Trophoblast cell (in vitro differentiated cells and primary cell): ENCODE data around the gene KANSL3.

Source experiments
- DNase-seq, 2 donors: peaks; one replicate each; pipeline ENCODE4 v3.0.0-alpha.2; 2016
- H2AFZ ChIP-seq: 2 replicates; pipeline ENCODE4 v1.6.1; 2013; ENCODE audit warnings: low read length, moderate library complexity, mild to moderate bottlenecking; ENCODE audit not compliant: insufficient read depth, poor library complexity
- H2AK5ac ChIP-seq: 2 replicates; pipeline ENCODE4 v1.6.1; 2013; ENCODE audit warnings: mild to moderate bottlenecking, low read length
- H2BK120ac ChIP-seq: 2 replicates; pipeline ENCODE4 v1.6.1; 2013; ENCODE audit warnings: low read length, mild to moderate bottlenecking, moderate library complexity; ENCODE audit not compliant: insufficient read depth, poor library complexity
- H2BK12ac ChIP-seq: 2 replicates; pipeline ENCODE4 v1.6.1; 2013; ENCODE audit warnings: mild to moderate bottlenecking, low read length, moderate library complexity
- H2BK5ac ChIP-seq: 2 replicates; pipeline ENCODE4 v1.6.1; 2013; ENCODE audit warnings: low read length, low read depth, moderate library complexity, mild to moderate bottlenecking; ENCODE audit not compliant: poor library complexity
- H3K14ac ChIP-seq: 2 replicates; pipeline ENCODE4 v1.6.1; 2013; ENCODE audit warnings: mild to moderate bottlenecking, low read length
- H3K18ac ChIP-seq: 2 replicates; pipeline ENCODE4 v1.6.1; 2013; ENCODE audit warnings: mild to moderate bottlenecking, low read length
- H3K23ac ChIP-seq: 2 replicates; pipeline ENCODE4 v1.6.1; 2013; ENCODE audit warnings: low read length
- H3K27ac ChIP-seq: 2 replicates; pipeline ENCODE4 v1.5.1; 2013; ENCODE audit warnings: low read depth, mild to moderate bottlenecking, inconsistent platforms, low read length, moderate library complexity
- H3K27me3 ChIP-seq: 2 replicates; pipeline ENCODE4 v1.6.1; 2013; ENCODE audit warnings: inconsistent platforms, mild to moderate bottlenecking, low read length, moderate library complexity; ENCODE audit not compliant: insufficient read depth
- H3K36me3 ChIP-seq, 2 experiments: 1 replicate in 1 of 2; 2 replicates in 1 of 2; pipeline ENCODE4 v1.6.1; 2013; ENCODE audit warnings: low read length in 2 of 2, mild to moderate bottlenecking in 2 of 2, moderate library complexity in 1 of 2; ENCODE audit not compliant: insufficient read depth in 2 of 2, control insufficient read depth in 1 of 2
- H3K4ac ChIP-seq: 2 replicates; pipeline ENCODE4 v1.6.1; 2013; ENCODE audit warnings: low read depth, mild to moderate bottlenecking, low read length, moderate library complexity
- H3K4me1 ChIP-seq, 2 experiments: 1 replicate in 1 of 2; 2 replicates in 1 of 2; pipeline ENCODE4 v1.6.1; 2013; ENCODE audit warnings: low read length in 2 of 2, mild to moderate bottlenecking in 2 of 2, moderate library complexity in 1 of 2; ENCODE audit not compliant: insufficient read depth in 2 of 2, control insufficient read depth in 1 of 2
- H3K4me2 ChIP-seq: 2 replicates; pipeline ENCODE4 v1.6.1; 2013; ENCODE audit warnings: inconsistent platforms, mild to moderate bottlenecking, low read length, moderate library complexity
- H3K4me3 ChIP-seq: 2 replicates; pipeline ENCODE4 v1.5.1; 2013; ENCODE audit warnings: mild to moderate bottlenecking, low read depth, low read length, inconsistent platforms
- H3K79me1 ChIP-seq: one replicate; pipeline ENCODE4 v1.6.1; 2013; ENCODE audit warnings: low read length
- H3K79me2 ChIP-seq: 2 replicates; pipeline ENCODE4 v1.6.1; 2013; ENCODE audit warnings: low read length, mild to moderate bottlenecking; ENCODE audit not compliant: control insufficient read depth, insufficient read depth, poor library complexity
- H3K9ac ChIP-seq: 2 replicates; pipeline ENCODE4 v1.6.1; 2013; ENCODE audit warnings: mild to moderate bottlenecking, low read length
- H3K9me3 ChIP-seq: 2 replicates; pipeline ENCODE4 v1.6.1; 2013; ENCODE audit warnings: low read depth, mild to moderate bottlenecking, control low read depth, inconsistent platforms, low read length; ENCODE audit not compliant: insufficient read depth
- H4K12ac ChIP-seq: 2 replicates; pipeline ENCODE4 v1.6.1; 2013; ENCODE audit warnings: low read depth, mild to moderate bottlenecking, low read length, moderate library complexity
- H4K8ac ChIP-seq: 2 replicates; pipeline ENCODE4 v1.6.1; 2013; ENCODE audit warnings: low read depth, mild to moderate bottlenecking, low read length, moderate library complexity
- H4K91ac ChIP-seq: one replicate; pipeline ENCODE4 v1.6.1; 2013; ENCODE audit warnings: low read depth, mild to moderate bottlenecking, low read length, moderate library complexity
- WGBS: extraction: QIAGEN DNeasy Blood & Tissue Kit; methylation state at CpG from one replicate; pipeline ENCODE4 v1.1.7; 2013; ENCODE audit warnings: missing lambda C conversion rate; ENCODE audit not compliant: insufficient read length, insufficient coverage; ENCODE audit errors: extremely low coverage; 5-methylcytosine and 5-hydroxymethylcytosine counted together

KANSL3 gene

GRCh38 chr2:96616128-96616527, 22.0 kb downstream of the KANSL3 start:
- no peak overlapping the region for H3K4me2 ChIP-seq
- H3K4me3 ChIP-seq: no peak overlapping the region
- no peak overlapping the region for H3K14ac ChIP-seq
- no peak overlapping the region for H2AFZ ChIP-seq
- H2BK5ac ChIP-seq: no peak overlapping the region
- no peaks in the 10 kb centered on the region for H3K4me1 ChIP-seq
- no peak overlapping the region for H2BK120ac ChIP-seq
- H2BK12ac ChIP-seq: no peak overlapping the region
- no peaks in the 10 kb centered on the region for H3K79me1 ChIP-seq
- no peaks in the 10 kb centered on the region for H3K27me3 ChIP-seq
- H3K9ac ChIP-seq: no peak overlapping the region
- no peak for DNase-seq
- no peak overlapping the region for H4K91ac ChIP-seq
- H3K4ac ChIP-seq: no peak overlapping the region
- peaks cover 26 to 35% of the 10 kb centered on the region in 2 experiments for H3K36me3 ChIP-seq
- no peak overlapping the region for H4K8ac ChIP-seq
- H3K27ac ChIP-seq: no peak overlapping the region
- H3K9me3 ChIP-seq: no peaks in the 10 kb centered on the region
- no peak overlapping the region for H2AK5ac ChIP-seq
- no peak overlapping the region for H4K12ac ChIP-seq
- no peaks in the 10 kb centered on the region for H3K79me2 ChIP-seq
- no peak overlapping the region for H3K18ac ChIP-seq
- WGBS: no CpG with 5 or more reads among the region's 1 CpG
- no peak overlapping the region for H3K23ac ChIP-seq

DNA sequence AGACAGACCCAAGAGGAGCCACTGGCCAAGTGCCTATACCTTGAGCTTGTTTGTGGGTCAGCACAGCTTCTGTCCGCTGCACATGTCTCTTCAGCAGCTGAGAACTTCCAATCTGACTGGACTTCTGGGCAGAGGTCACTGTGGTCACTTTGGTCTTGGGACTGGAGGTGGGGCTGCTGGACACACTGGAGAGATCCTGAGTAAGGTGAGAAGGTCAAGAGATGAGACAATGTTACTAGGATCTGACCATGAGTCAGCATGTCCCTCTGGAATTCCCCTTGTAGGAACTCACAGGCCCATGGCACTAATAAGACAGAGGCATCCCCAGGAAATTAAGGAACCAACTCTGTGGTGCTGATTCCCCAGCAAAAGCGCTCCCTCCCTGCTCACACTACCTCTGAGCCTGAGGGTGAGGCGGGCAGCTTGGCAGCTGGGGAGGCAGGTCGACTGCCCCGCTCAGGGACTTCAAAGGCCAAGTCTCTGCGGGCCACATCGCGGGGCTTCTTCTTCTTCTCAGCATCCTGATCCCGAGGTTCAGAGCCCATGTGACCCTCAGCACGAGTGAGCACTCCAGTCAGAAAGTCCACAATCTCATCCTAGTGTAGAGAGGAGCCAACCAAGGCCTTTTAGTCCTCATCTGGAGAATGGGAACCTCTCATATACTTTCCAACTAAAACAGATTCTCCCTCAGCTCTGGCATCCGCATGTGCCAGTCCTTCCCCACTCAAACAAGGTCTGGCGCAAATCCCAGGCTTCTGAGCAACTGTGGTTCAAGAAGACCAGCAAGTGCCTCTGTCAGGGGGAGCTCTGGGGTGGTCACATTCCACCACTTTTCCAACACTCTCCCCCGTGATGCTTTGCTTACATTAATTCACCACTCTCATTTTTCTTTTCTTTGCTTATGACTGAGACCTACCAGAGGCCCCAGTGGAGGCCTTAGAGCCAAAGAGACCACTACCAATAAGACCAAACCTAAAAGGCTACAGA, 29.4 kb downstream of the KANSL3 start:
- Histone ChIP-seq H4K91ac (no peak overlapping the region), H2AFZ (no peak overlapping the region), H3K27ac (no peak overlapping the region), H2BK12ac (peak overlapping the region; percentile 41), H3K4ac (no peak overlapping the region), H2BK5ac (no peak overlapping the region), H3K4me3 (no peak overlapping the region), H2AK5ac (no peak overlapping the region), H3K14ac (no peak overlapping the region), H3K79me2 (no peaks in the 10 kb centered on the region), H3K36me3 (peaks cover 53 to 79% of the 10 kb centered on the region in 2 experiments), H3K4me2 (no peak overlapping the region), H4K12ac (peak overlapping the region; percentile 15), H3K9ac (no peak overlapping the region), H3K79me1 (no peaks in the 10 kb centered on the region), H3K18ac (no peak overlapping the region), H3K23ac (no peak overlapping the region), H4K8ac (no peak overlapping the region), H3K9me3 (no peaks in the 10 kb centered on the region), H3K4me1 (peaks cover 3 to 7% of the 10 kb centered on the region in 2 experiments), H3K27me3 (no peaks in the 10 kb centered on the region), H2BK120ac (peak overlapping the region; percentile 28)
- no CpG with 5 or more reads among the region's 13 CpGs for whole genome bisulfite sequencing
- peak in 1 of 2 donors; percentile 35 for DNase-seq

DNA sequence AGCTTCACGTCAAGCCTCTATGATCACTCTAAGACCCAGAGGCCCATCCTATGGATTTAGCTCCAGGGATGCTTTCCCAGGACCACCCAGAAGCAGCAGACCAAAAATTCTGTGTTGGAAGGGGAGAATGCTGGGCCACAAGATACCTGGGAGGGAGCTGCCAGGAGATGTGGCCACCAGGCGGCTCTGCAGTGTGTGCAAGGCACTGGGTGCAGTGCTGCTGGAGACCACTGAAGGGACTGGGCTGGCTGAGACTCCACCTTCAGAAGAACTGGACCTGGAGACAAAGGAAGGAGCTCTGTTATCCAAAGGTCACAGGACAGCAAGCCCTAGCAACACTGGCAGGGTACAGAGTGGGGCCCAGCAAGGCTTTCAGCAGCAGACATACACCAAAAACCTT, 34.0 kb downstream of the KANSL3 start:
- H3K18ac ChIP-seq: no peak overlapping the region
- no peak overlapping the region for H4K91ac ChIP-seq
- H2BK5ac ChIP-seq: no peak overlapping the region
- H2AK5ac ChIP-seq: no peak overlapping the region
- no peak overlapping the region for H3K9ac ChIP-seq
- peaks cover 3 to 12% of the 10 kb centered on the region in 2 experiments for H3K4me1 ChIP-seq
- H2BK12ac ChIP-seq: no peak overlapping the region
- no peak overlapping the region for H4K12ac ChIP-seq
- no CpG with 5 or more reads among the region's 2 CpGs for WGBS
- no peak for DNase-seq
- no peak overlapping the region for H2BK120ac ChIP-seq
- no peak overlapping the region for H3K23ac ChIP-seq
- no peak overlapping the region for H3K4me2 ChIP-seq
- peaks cover 2% of the 10 kb centered on the region for H3K9me3 ChIP-seq
- no peaks in the 10 kb centered on the region for H3K79me2 ChIP-seq
- H3K4ac ChIP-seq: no peak overlapping the region
- H4K8ac ChIP-seq: no peak overlapping the region
- no peak overlapping the region for H3K27ac ChIP-seq
- H3K79me1 ChIP-seq: no peaks in the 10 kb centered on the region
- no peak overlapping the region for H2AFZ ChIP-seq
- no peak overlapping the region for H3K14ac ChIP-seq
- H3K27me3 ChIP-seq: no peaks in the 10 kb centered on the region
- peaks cover 54 to 75% of the 10 kb centered on the region in 2 experiments for H3K36me3 ChIP-seq
- H3K4me3 ChIP-seq: no peak overlapping the region

DNA sequence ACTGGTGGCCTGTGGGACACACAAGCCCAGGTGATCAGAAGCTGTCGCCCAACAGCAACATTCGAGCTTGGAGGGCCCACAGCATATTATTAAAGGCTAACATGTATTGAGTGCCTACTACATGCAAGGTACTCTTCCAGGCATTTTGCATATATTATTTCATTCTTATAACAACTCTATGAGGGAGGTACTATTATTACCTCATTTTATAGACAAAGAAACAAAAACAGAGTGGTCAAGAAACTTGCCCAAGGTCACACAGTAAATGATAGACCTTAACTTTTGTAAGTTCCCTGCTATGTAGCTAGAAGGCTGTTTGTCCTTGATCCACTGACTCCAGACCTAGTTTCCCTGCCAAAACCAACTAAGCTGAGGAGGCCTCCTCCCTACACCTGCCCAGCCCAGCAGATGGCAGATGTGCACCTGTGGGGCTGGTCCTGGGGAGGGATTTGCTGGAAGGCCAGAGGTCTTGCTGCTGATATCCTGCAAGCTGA, 35.7 kb downstream of the KANSL3 start:
- Histone ChIP-seq H3K4ac (no peak overlapping the region), H4K91ac (no peak overlapping the region), H3K4me2 (no peak overlapping the region), H3K23ac (no peak overlapping the region), H3K14ac (no peak overlapping the region), H2BK12ac (no peak overlapping the region), H3K36me3 (peaks cover 44 to 62% of the 10 kb centered on the region in 2 experiments), H2BK120ac (no peak overlapping the region), H2AFZ (no peak overlapping the region), H3K9me3 (peaks cover 2% of the 10 kb centered on the region), H3K9ac (no peak overlapping the region), H2BK5ac (no peak overlapping the region), H2AK5ac (no peak overlapping the region), H3K79me1 (no peaks in the 10 kb centered on the region), H4K12ac (no peak overlapping the region), H3K27ac (no peak overlapping the region), H4K8ac (no peak overlapping the region), H3K4me1 (peaks cover 0 to 6% of the 10 kb centered on the region in 2 experiments), H3K4me3 (no peak overlapping the region), H3K18ac (no peak overlapping the region), H3K27me3 (no peaks in the 10 kb centered on the region), H3K79me2 (no peaks in the 10 kb centered on the region)
- WGBS: no CpG with 5 or more reads among the region's 2 CpGs
- DNase-seq: peak in 1 of 2 donors; percentile 23
